Peyer's patch (tissue), 4 donors: Measurements from ENCODE around the gene FAXDC2. TPM values are rescaled to one million over a fixed set of nuclear protein-coding genes. Genes with fewer than 3 reads are reported as not detected.
A peak's percentile ranks its signal among the peaks of the same experiment; 100 is the strongest.
"Not testable (repeated sequence)": the region's sequence is repeated elsewhere in the genome, so short reads cannot be mapped to it uniquely, and the experiment has no call there.

ENCODE experiments used
- DNase-seq, 3 donors: peaks; one replicate each; pipeline ENCODE4 v3.0.0-alpha.2; 2017 to 2019
- H3K27ac ChIP-seq, 4 donors: fragments of 200-600 bp; sonication (generic); one replicate each; pipeline ENCODE4 v1.5.1; 2016 to 2019
- H3K27me3 ChIP-seq, 2 donors: fragments of 200-600 bp; sonication (generic); one replicate each; pipeline ENCODE4 v1.5.1; 2019
- H3K36me3 ChIP-seq, 3 donors: fragments of 200-600 bp; sonication (generic); one replicate each; pipeline ENCODE4 v1.5.1; 2016 to 2019
- H3K4me1 ChIP-seq, 4 donors: fragments of 200-600 bp; sonication (generic); one replicate each; pipeline ENCODE4 v1.5.1; 2016 to 2019
- H3K4me3 ChIP-seq, 4 donors: fragments of 200-600 bp; sonication (generic); 1 replicate in 3 of 4; 2 replicates in 1 of 4; pipeline ENCODE4 v1.5.1; 2016 to 2019; ENCODE audit warnings: mild to moderate bottlenecking in 1 of 4
- H3K9me3 ChIP-seq, 4 donors: fragments of 200-600 bp; sonication (generic); one replicate each; pipeline ENCODE4 v1.5.1; 2016 to 2019; ENCODE audit warnings: mild to moderate bottlenecking in 1 of 4
- POLR2A ChIP-seq, 2 donors: fragments of 450-650 bp; IDR thresholded peaks; one replicate each; pipeline ENCODE4 v1.5.1; 2017; ENCODE audit warnings: antibody characterized with exemption in 2 of 2, mild to moderate bottlenecking in 2 of 2, moderate library complexity in 2 of 2
- total RNA-seq, 4 donors: library from RNA; depleted of rRNA; stranded (reverse); fragments of >200 nt; gene quantifications; one replicate each; pipeline ENCODE4 v1.1.0, GENCODE V29; 2016
- TF ChIP-seq, protein P1 (sequence below), 6 experiments: fragments of 450-650 bp in 4 of 6; fragments of 200-600 bp in 2 of 6; sonication (generic) in 1 of 6; IDR thresholded peaks; one replicate each; pipeline ENCODE4 v1.5.1; 2017 to 2019; ENCODE audit warnings: antibody characterized with exemption in 6 of 6, mild to moderate bottlenecking in 3 of 6, moderate library complexity in 1 of 6

The FAXDC2 gene
- total RNA-seq, 4 donors from 2014 or later, result 16.5 to 64.2 (median 42.3) TPM

GRCh38 chr5:154841273-154841661 lies 9.1 kb downstream of the FAXDC2 start:
- no peak for DNase-seq
- H3K27ac ChIP-seq, result no peak overlapping the region
- no peak overlapping the region for H3K4me3 ChIP-seq
- H3K4me1 ChIP-seq, result peaks cover 0 to 6% (median 0%) of the 10 kb centered on the region in 4 donors
- no peaks in the 10 kb centered on the region for H3K9me3 ChIP-seq
- H3K36me3 ChIP-seq, result peaks cover 0 to 4% (median 0%) of the 10 kb centered on the region in 3 donors
- no peaks in the 10 kb centered on the region for H3K27me3 ChIP-seq
- TF ChIP-seq POLR2A (IDR thresholded peaks at IDR 0.05), result no peak
- TF ChIP-seq, protein P1, sequence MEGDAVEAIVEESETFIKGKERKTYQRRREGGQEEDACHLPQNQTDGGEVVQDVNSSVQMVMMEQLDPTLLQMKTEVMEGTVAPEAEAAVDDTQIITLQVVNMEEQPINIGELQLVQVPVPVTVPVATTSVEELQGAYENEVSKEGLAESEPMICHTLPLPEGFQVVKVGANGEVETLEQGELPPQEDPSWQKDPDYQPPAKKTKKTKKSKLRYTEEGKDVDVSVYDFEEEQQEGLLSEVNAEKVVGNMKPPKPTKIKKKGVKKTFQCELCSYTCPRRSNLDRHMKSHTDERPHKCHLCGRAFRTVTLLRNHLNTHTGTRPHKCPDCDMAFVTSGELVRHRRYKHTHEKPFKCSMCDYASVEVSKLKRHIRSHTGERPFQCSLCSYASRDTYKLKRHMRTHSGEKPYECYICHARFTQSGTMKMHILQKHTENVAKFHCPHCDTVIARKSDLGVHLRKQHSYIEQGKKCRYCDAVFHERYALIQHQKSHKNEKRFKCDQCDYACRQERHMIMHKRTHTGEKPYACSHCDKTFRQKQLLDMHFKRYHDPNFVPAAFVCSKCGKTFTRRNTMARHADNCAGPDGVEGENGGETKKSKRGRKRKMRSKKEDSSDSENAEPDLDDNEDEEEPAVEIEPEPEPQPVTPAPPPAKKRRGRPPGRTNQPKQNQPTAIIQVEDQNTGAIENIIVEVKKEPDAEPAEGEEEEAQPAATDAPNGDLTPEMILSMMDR (IDR thresholded peaks at IDR 0.05), result no peak

DNA sequence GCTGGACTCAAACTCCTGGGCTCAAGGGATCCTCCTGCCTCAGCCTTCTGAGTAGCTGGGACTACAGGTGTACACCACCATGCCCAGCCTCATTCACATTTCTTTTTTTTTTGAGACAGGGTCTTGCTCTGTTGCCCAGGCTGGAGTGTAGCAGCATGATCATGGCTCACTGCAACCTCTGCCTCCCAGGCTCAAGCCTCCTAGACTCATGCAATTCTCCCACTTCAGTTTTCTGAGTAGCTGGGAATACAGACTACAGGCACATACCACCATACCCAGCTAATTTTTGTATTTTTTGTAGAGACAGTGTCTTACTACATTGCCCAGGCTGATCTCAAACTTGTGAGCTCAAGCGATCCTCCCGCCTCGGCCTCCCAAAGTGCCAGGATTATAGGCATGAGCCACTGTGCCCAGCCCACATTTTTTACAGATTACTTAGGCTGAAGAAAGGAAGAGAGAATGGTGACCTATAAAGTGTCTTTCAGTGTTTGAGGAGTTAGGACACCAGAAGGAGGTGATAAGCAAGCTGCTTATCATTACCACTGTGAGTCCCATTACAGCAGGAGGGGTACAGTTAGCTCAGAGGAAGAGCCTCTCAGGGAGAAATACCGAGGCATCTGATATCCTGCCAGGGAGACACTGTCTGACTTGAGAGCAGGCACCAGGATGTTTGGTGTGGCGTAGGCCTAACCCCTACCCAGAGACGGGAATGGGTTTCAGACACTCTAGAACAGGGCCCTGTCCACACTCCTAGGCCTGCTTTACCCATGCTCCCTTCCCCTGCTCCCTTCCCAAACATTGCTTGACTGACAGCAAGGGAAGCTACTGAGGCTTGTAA lies 9.7 kb downstream of the FAXDC2 start:
- Histone ChIP-seq H3K4me3 (no peak overlapping the region), H3K27me3 (no peaks in the 10 kb centered on the region), H3K4me1 (peaks cover 0 to 6% (median 0%) of the 10 kb centered on the region in 4 donors), H3K36me3 (peaks cover 0 to 4% (median 0%) of the 10 kb centered on the region in 3 donors), H3K9me3 (no peaks in the 10 kb centered on the region), H3K27ac (no peak overlapping the region)
- DNase-seq, result no peak
- TF ChIP-seq, protein P1 (IDR thresholded peaks at IDR 0.05), result no peak
- TF ChIP-seq POLR2A (IDR thresholded peaks at IDR 0.05), result no peak

DNA sequence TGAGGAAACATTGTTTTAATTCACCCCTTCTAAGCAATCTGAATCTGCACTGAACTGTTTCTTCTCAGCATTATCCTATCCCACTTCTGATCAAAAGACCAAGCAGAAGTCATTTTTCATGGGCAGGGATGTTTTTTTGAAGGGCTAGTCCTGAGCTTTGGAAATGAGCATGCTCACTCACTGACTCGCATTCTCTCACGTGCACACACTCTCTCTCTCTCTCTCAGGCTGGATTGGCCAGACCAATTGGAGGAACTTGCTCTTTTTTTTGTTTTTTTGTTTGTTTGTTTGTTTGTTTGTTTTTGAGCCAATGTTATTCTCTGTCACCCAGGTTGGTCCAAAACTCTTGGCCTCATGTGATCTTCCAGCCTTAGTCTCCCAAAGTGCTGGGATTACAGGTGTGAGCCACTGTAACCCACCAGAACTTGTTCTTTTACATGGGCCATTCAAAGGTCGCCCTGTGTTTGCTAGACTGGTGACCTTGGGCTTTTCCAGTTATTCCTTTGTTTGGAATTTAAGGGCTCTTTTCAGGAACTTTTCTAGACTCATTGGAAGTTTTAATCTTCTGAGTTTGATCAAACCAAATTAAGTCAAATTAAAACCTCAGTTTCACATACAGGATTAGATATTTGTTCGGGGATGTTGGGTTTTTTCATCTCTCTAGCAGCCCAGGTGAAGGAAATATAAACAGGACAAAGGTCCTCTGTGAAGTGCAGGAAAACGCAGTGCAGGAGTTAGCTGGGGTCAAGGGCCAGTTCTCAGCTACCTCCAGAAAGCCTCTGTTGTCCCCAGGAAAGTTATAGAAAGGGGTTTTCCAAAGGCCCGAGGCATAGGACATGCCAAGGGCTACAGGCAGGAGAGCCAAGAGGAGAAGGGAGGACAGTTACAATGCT lies 13.1 kb downstream of the FAXDC2 start:
- Histone ChIP-seq H3K4me1 (peaks cover 0 to 6% (median 2%) of the 10 kb centered on the region in 4 donors), H3K27ac (peak overlapping the region in 2 of 4 donors; percentile 5 to 25), H3K36me3 (peaks cover 0 to 4% (median 0%) of the 10 kb centered on the region in 3 donors), H3K27me3 (no peaks in the 10 kb centered on the region), H3K9me3 (no peaks in the 10 kb centered on the region), H3K4me3 (no peak overlapping the region)
- DNase-seq, result peak in 1 of 3 donors; percentile 57
- TF ChIP-seq, protein P1 (IDR thresholded peaks at IDR 0.05), result no peak
- TF ChIP-seq POLR2A (IDR thresholded peaks at IDR 0.05), result no peak

GRCh38 chr5:154836225-154836624 lies 14.2 kb downstream of the FAXDC2 start:
- H3K27me3 ChIP-seq, result no peaks in the 10 kb centered on the region
- no peak for DNase-seq
- H3K4me3 ChIP-seq, result no peak overlapping the region
- peaks cover 0 to 6% (median 2%) of the 10 kb centered on the region in 4 donors for H3K4me1 ChIP-seq
- no peak overlapping the region for H3K27ac ChIP-seq
- TF ChIP-seq POLR2A (IDR thresholded peaks at IDR 0.05), result no peak
- TF ChIP-seq, protein P1 (IDR thresholded peaks at IDR 0.05), result no peak
- H3K9me3 ChIP-seq, result no peaks in the 10 kb centered on the region
- peaks cover 0 to 4% (median 0%) of the 10 kb centered on the region in 3 donors for H3K36me3 ChIP-seq

DNA sequence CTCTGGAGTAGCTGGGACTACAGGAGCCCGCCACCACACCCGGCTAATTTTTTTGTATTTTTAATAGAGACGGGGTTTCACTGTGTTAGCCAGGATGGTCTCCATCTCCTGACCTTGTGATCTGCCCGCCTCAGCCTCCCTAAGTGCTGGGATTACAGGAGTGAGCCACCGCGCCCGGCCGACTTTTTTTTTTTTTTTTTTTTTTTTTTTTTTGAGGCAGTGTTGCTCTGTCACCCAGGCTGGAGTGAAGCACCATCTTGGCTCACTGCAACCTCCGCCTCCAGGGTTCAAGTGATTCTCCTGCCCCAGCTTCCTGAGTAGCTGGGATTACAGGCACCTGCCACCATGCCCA lies 14.7 kb downstream of the FAXDC2 start:
- not testable (repeated sequence) for DNase-seq, H3K9me3 ChIP-seq, H3K4me3 ChIP-seq, H3K36me3 ChIP-seq, H3K4me1 ChIP-seq, H3K27me3 ChIP-seq
- H3K27ac ChIP-seq, result peak overlapping the region in 1 of 4 donors; percentile 54
